VCaP (cell line): Measurements from ENCODE around the gene TBCCD1.
"Not testable (repeated sequence)": the region's sequence is repeated elsewhere in the genome, so short reads cannot be mapped to it uniquely, and the experiment has no call there.

Source experiments
- H3K27ac ChIP-seq: fragments of 450-650 bp; 2 replicates; pipeline ENCODE4 v1.5.1; 2017
- CTCF ChIP-seq: fragments of 450-650 bp; conservative IDR thresholded peaks from 2 replicates; pipeline ENCODE4 v1.5.1; 2017; ENCODE audit warnings: mild to moderate bottlenecking, moderate library complexity

TBCCD1 gene

GRCh38 chr3:186502966-186503712 lies 64.0 kb downstream of the TBCCD1 start:
- TF ChIP-seq CTCF: no peak
- peak overlapping the region; percentile 38; the same call in 1 of the 2 replicates for H3K27ac ChIP-seq

GRCh38 chr3:186502138-186502948 lies 64.8 kb downstream of the TBCCD1 start:
- H3K27ac ChIP-seq: peak overlapping the region; percentile 38; the same call in 1 of the 2 replicates
- TF ChIP-seq CTCF: no peak

GRCh38 chr3:186499949-186500348 lies 67.2 kb downstream of the TBCCD1 start:
- not testable (repeated sequence) for H3K27ac ChIP-seq

GRCh38 chr3:186498022-186498421 lies 69.1 kb downstream of the TBCCD1 start:
- not testable (repeated sequence) for H3K27ac ChIP-seq

- TF ChIP-seq CTCF: no peak
- H3K27ac ChIP-seq: no peak overlapping the region
Measured at GRCh38 chr3:186497608-186498007, 69.5 kb downstream of the TBCCD1 start.

GRCh38 chr3:186496635-186497034 lies 70.5 kb downstream of the TBCCD1 start:
- TF ChIP-seq CTCF: no peak
- H3K27ac ChIP-seq: peak overlapping the region; percentile 58; the same call in 1 of the 2 replicates
